LHCN-M2 (cell line): ENCODE results near the gene MADD. TPM values are rescaled to one million over a fixed set of nuclear protein-coding genes. Genes with fewer than 3 reads are reported as not detected.

ENCODE experiments used
- DNase-seq: peaks from one replicate; pipeline ENCODE4 v3.0.0-alpha.2; 2012; ENCODE audit warnings: low read depth
- polyA plus RNA-seq: library from polyadenylated mRNA; unstranded; fragments of >200 nt; gene quantifications from one replicate; pipeline ENCODE4 v1.2.1, GENCODE V29; 2012; ENCODE audit warnings: missing spikeins
- total RNA-seq: library from RNA; depleted of rRNA; stranded (reverse); fragments of >200 nt; gene quantifications from 2 replicates; pipeline ENCODE4 v1.2.3, GENCODE V29; 2014; rRNA removed

The MADD gene
- 23.4 and 23.8 TPM in 2 replicates for total RNA-seq
- 19.9 TPM for polyA plus RNA-seq

DNA sequence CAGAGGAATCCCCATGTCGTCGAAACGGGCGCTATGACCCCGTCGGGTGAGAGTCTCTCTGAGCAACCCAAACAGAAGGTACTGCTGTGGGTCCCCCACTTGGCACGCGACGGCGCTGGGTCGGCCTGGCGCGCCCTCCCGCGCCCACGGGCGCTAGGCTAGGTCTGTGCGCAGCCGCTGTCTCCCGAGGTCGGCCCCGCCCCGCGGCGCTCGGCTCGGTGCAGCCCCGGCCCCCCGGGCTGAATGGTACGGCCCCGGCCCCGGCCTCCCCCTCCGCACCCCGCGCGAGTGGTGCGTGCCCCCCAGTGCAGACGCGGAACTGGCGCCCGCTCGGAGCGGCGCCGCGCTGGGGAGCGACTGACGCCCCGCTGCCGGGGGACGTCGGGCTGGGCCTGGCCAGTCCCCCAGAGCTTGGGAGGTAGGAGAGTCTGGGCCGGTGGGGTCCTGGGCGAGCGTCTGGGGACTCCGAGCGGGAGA, at the start of gene MADD:
MADD (plus strand) TSS at position 305 of the 477 bp plus-strand sequence.
- DNase-seq = peak; percentile 86

DNA sequence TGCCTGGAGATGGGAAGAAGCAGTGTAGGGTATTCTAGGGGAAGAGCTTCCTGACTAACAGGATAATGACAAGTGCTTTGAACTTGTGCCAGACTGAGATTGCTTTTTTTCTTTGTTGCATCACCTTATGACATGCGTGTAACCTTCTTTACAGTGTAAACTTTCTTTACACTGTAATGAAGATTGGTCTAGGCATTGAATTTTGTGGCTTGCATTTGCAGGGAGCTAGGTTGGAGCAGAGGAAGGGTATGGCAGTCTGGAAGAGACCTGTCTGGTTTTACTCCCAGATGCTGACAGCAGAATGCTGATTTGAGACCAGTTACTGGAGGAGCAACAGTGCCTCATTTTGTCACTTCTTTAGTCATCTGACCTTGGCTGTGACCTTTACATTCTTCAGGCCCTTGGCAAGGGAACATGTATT, 49.5 kb upstream of the MADD start:
- peak; percentile 73 for DNase-seq

DNA sequence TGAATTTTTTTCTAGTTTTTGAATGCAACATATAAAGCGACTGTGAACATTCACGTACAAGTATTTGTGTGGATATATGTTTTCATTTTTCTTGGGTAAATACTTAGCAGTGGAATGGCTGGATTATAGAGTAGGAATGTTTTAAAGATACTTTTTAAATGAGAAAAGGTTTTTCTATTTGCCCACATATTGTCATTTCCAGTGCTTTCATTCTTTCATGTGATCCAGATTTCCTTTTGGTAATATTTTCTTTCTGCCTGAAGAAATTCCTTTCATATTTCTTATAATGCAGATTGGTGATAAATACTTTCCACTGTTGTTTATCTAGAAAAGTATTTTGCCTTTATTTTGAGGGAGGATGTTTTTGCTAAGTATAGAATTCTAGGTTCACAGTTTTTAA, 47.2 kb upstream of the MADD start:
- DNase-seq = no peak

DNA sequence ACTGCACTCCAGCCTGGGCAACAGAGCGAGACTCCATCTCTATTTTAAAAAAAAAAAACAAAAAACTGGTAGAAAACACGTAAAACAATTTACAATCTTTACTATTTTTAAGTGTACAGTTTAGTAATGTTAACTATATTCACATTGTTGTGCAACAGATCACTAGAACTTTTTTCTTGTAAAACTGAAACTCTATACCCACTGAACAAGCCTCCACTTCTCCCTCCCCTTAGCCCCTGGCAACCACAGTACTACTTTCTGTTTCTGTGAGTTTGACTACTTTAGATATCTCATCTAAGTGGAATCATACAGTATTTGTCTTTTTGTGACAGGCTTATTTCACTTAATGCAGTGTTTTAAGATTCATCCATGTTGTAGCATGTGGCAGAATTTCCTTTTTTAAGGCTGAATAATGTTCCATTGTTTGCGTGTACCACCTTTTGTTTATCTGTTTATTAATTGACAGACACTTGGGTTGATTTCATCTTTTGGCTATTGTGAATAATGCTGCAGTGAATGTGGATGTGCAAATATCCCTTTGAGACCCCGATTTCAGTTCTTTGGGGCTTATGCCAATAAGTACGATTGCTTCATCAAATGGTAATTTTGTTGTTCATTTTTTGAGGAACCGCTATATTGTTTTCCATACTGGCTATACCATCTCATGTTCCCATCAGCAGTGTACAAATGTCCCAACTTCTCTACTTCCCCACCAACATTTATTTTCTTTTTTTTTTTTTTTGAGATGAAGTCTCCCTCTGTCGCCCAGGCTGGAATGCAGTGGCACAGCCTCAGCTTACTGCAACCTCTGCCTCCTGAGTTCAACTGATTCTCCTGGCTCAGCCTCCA, 44.2 kb upstream of the MADD start:
- no peak for DNase-seq

DNA sequence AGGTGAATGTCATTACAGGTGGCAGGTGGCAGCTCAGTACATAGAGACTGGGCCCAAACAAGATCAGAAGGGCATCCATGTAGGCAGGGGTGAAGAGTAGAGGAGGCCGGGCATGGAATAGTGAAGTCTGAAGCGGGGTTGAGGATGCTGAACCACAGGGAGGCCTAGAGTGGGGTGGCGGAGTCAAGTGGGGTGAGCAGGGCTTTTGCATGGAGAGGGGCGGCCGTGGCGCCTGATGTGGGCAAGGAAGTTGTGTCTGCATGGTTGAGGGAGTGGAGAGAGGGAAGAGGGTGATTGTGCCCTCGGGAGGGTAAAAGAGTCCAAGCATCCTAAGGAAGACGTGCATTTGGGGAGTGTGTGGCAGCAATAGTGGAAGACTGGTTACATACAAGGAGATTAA, 40.8 kb upstream of the MADD start:
- DNase-seq = no peak

DNA sequence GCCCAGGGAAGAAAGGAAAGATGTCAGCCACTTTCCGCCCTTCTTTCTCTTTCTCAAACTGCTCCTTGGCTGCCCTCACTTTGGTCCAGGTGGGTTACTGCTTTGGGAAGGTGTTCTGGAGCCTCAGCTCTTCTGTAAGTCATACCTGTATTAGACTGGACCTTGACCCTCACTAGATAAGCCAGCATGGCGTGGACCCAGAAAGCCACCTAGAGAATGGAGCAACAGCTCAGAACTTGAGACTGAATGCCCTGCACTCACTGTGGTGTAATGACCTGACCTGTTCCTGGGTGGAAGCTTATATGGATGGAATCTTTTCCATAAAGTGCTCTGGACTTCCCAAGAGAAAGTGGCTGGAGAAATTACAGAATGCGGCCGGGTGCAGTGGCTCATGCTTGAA, 36.9 kb upstream of the MADD start:
- DNase-seq = no peak

DNA sequence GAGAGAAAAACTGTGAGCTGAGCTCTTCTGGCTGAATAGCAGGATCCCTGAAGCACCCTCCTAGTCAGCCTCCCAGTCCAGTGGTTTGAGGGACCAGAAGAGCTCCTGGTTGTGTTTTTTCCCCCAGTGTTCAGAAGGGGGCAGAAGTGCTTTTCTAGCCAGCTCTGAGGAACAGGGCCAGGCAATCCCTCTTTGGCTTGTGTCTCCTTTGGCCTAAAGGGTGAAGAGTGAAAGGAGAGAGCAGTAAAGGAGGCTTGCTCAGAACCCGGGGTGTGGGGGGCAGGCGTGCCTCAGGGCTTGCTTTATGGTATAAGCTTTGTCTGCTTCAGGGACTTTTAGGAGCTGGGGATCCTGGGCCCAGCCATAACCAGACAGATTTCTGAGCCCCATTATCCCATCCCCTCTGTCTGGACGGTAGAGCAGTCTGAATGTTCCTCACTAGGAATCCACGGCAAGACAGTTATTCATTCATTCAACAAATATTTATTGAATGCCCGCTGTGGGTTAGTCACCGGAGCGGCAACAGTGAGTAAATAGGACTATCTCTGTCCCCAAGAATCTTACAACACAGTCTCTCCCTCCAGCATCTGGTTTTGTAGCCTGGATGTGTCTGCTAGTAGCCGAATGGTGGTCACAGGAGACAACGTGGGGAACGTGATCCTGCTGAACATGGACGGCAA, 35.8 kb upstream of the MADD start:
- peak; percentile 79 for DNase-seq

DNA sequence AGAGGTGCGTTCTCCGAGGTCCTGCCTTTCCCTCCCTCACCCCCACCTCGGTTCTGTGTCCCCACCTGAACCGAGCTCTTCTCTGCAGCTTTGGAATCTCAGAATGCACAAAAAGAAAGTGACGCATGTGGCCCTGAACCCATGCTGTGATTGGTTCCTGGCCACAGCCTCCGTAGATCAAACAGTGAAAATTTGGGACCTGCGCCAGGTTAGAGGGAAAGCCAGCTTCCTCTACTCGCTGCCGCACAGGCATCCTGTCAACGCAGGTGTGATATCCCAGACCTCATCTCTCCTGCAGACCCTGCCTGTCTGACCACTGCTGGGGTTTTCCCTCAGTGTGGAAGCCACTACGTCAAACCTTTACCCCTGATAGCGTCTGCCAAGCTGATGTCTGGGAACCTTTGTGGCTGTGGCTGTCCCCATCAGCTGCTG, 35.2 kb upstream of the MADD start:
- DNase-seq = no peak

DNA sequence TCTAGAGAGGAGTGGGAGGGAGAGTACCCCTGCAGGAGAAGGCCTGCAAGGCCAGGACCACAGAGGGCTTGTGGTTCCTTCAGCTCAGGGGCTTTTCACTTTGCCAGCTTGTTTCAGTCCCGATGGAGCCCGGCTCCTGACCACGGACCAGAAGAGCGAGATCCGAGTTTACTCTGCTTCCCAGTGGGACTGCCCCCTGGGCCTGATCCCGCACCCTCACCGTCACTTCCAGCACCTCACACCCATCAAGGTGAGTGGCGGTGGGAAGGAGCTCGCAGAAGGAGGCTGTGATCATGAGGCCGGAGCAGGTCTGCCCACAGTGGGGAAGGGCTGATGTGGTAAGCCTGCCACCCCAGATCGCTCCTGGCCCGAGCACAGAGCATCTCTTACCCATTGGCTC, 34.8 kb upstream of the MADD start:
- no peak for DNase-seq

DNA sequence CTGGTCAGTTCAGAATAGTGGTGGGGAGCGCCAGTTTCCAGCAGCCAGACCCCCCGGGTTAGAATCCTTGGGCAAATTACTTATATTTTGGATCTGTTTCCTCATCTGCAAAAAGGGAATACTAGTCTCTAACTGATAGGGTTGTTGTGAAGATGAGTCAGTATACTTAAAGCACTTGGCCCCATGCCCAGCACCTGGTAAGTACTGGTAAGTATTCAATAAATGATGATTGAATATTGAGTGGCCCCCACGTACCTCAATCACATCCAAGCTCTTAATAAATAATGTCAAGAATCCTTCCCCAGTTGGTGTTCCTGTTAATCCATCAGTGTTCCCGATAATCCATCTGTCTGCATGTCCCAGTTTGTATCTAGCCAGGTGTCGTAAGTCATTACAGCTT, 33.5 kb upstream of the MADD start:
- peak; percentile 58 for DNase-seq

DNA sequence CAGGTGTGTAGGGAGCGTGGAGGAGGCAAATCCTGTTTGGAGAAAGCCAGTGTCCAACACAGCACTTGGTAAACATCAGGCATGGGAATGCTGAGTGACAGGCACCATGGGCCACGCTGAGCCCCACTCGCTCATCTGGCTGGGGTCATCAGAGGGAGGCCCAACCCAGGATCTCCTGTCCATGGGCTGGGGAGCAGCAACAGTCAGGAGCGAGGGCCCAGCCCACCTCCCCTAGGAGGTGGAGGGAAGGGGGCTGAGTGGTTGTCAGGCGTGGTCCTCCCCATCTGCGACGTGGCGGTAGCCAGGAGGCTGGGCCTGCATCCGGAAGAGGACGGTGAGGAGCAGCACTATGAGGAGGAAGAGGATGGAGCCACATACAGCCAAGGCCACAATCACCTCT, 30.1 kb upstream of the MADD start:
- DNase-seq = no peak

DNA sequence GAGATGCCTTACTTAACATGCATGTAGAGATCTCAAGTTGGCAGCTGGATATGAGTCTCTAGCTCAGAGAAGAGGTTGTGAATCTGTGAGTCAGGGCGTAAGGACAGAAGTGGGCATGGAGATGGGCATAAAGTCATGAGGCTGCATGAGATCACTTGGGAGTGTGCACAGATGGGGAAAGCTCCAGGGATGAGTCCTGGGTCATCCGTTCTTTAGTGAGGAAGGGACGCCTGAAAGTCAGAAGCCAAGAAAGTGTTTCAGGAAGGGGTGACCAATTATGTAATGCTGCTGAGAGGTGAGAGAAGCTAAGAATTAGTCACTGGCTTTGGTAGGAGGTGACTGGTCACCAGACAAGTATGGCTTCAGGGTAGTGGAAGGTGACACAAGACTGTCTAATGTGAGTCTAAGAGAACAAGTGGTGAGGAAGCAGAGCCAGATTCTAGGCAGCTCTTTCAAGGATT, 28.1 kb upstream of the MADD start:
- peak; percentile 85 for DNase-seq

DNA sequence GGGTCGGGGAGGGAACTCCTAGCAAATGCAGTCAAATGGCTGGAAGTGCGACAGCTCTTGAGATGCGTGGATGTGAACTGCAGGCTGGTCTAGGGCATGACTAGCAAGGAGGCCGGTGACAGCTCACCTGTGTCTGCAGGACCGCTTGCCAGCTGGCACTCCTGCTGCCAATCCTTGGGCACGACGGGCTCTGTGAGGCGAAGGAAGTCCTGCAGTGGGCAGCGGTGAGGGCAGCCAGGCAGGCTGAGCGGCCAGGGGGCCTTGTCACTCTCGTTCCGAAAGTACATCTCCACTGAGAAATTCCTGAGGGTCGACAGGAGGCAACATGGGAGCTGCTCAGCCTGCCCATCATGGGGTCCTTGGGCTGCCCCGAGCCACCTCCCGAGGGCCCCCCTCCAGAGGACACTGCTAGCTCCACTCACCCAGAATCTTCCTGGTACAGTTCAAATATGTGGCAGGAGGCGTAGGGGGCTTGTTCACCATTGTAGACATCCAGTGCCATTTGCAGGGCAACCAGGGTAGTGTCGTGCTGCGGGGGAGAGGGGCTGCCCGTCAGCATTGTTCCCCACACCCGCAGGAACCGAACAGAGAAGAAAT, 27.2 kb upstream of the MADD start:
- DNase-seq = no peak

DNA sequence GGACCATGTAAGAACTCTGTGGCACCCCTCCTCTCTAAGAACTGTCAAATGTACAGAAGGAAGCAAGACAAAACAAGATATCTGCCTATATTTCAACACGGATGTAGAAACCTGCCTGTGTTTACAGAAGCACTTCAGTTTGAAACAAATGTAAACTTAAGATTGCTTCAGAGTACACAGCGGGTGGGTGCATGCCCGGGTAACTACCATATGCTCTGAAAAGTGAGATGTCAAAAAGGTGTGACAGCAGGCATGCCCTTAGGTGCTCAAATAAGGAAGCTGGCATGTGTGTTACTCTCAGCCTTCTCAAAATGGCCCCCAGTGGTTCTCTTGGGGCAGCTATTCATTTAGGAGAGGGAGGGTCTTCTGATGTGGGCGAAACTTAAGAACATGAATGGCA, 26.5 kb upstream of the MADD start:
- no peak for DNase-seq

DNA sequence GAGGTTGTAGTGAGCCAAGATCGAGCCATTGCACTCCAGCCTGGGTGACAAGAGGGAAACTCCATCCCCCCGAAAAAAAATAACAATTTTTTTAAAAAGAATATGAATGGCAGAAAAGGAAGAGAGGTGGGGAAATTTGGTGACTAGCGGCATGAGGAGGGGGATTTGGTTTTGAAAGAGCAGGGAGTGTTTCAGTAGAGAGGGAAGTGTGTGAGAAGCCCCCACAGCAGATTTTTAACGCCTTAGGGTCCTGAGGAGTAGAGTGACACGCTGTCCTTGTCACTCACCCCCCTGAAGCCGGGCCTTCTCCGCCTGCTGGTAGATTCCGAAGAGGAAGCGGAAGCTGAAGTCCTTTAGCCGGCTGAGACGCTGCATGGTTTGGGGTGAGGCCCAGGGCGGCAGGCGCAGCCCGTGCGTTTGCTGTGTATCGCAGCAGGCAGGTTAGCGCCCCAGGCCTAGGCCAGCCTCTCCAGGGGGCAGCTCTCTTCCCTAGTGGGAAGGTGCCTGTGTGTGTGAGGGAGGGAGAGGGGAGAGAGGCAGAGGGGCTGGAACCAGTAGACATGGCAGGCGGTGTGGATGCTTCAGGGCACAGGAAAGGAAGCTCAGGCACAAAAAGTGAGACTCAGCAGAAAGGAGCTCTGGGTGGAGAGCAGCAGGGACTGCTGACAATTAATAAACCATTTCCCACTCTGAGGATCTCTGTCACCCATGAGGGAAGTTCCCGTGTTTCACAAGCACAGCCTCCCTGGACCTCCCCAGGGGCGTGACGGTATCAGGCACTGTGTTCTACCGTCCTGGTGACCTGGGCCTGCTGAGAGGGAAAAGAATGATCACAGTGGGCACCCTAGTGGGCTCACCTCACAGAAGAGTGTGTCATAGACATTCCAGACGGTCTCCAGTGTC, 25.2 kb upstream of the MADD start:
- no peak for DNase-seq

DNA sequence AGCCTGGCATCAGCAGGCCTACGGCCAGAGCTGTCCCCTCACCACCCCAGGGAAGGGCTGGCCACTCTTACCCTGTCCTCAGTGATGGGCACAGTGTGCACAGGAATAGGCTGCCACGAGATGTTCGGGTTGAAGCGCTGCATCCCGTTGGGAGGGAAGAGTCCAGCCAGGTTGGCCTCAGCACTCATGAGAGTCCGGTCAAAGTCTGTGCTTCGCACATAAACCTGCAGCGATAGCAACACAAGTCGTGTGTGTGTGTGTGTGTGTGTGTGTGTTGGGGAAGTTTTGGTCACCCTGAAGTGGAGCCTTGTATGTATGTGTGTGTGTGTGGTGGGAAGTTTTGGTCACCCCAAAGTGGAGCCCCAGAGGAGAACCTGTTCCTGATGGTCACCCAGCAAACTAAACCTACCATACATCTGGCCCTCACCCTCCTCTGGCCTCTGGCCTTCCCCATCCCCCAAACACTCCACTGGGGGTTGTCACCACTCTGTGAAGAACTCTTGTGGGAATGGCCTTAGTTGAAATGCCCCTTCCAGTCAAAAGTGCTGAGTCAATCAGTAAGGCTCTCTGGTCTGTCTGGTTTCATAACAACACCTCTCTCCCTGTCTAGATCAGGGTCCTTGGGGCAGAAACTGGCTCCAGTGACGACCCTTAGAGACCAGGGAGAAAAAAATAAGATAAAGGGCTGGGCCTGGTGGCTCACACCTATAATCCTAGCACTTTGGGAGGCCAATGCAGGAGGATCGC, 24.1 kb upstream of the MADD start:
- no peak for DNase-seq

DNA sequence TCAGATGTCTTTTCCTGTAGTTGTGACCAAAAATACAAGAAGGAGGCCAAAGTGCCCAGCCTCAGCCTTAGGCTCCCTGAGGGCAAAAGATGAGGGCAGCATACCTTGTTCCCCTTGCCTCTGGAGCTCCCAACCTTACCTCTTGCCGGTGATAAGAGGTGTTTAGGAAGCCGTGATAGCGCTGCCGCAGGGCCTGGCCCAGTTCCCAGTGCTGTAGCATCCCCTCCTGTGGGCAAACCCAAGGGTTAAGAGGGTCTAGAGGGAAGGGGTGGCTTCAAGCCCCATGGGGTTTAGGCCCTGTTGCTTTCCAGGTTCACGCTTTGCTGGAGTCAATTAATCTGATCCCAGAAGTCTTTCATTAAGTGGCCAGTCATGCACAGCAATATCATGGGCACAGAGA, 22.4 kb upstream of the MADD start:
- no peak for DNase-seq

DNA sequence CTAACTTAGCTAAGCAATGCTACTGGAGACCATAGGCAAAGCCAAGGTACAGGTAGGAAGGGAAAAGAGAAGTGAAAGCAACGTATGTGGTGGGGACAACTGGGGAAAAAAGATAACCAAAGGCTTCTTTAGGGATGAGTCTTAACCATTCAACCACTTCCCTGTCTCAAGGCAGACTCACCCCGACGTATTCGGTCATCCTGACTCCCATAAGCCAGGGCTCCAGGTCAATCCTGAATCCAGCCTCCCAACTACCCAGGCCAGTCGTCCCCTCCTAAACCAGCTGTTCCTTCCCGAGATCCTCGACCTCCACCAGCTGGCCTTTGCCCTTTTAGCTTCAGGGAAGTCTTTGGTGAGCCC, 21.6 kb upstream of the MADD start:
- peak; percentile 63 for DNase-seq

DNA sequence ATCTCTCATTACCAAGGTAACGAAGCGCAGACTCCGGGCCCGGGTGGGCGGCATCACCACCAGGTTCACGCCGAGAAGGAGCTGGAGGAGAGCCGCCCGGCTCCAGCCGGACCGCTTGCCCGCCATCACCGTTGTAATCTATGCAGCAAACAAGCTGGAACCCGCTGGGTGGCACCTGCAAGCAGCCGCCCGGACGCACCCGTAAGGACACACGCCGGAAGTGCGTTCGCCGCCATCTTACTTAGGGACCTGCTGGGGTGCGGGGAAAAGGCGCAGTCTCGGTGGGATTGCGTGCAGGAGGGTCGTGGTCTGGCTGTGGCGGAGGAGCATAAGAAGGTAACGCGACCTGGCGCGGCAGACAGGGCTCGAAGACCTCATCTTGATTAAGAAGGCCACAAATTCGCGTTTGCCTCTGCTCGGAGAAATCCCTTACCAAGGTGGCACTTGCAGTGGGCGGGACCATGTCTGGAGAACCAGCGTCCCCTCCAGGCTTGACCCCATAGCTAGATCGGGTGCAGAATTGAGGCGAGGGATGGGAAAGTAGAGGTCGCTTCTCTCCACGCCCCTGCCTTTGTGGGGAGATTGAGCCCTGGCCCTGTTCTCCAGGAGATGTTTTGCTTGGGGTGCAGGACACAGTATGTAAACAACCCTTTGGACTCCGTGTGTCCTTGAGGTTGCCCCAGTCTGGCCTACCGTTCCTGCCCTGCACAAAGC, 21.1 kb upstream of the MADD start, which contains the start of gene ACP2:
ACP2 (minus strand) TSS at position 151 of the 714 bp plus-strand sequence; CDS start at position 126, 25 bp downstream.
- DNase-seq = peak; percentile 83

DNA sequence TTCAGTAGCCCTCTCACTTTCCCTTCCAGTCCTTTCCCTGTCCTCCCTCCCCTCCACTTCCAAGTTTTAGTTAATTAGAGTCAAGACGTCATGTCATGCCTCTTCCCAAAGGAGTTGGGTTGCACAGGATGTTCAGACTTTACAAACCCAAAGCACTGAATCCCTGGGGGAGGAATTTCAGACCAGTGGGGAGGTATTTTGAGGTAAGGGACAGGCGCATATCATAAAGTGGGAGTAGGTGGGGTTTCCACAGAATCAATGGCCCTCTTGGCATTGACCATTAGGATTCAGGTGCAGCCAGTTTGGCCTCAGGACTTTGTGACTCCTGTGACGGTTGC, 20.6 kb upstream of the MADD start:
- no peak for DNase-seq
